Spinal cord (tissue), 10 donors: ENCODE measurements around the gene ARSK. TPM values are rescaled to one million over a fixed set of nuclear protein-coding genes. Genes with fewer than 3 reads are reported as not detected.
A peak's percentile ranks its signal among the peaks of the same experiment; 100 is the strongest.

ENCODE experiments used
- DNase-seq, 6 donors: peaks; one replicate each; pipeline versions ENCODE4 v3.0.0 to v3.0.0-alpha.2; 2013 to 2015; ENCODE audit warnings: low spot score in 6 of 6, low read depth in 4 of 6
- H3K27ac ChIP-seq: one replicate; pipeline ENCODE4 v1.5.1; 2013; ENCODE audit warnings: low read depth, low read length, control low read depth
- H3K27me3 ChIP-seq: one replicate; pipeline ENCODE4 v1.6.1; 2013; ENCODE audit warnings: low read length; ENCODE audit not compliant: control insufficient read depth, insufficient read depth
- H3K36me3 ChIP-seq: one replicate; pipeline ENCODE4 v1.6.1; 2013; ENCODE audit warnings: low read length; ENCODE audit not compliant: control insufficient read depth, insufficient read depth
- H3K4me1 ChIP-seq: one replicate; pipeline ENCODE4 v1.6.1; 2013; ENCODE audit warnings: low read length; ENCODE audit not compliant: control insufficient read depth, insufficient read depth
- H3K4me3 ChIP-seq: one replicate; pipeline ENCODE4 v1.5.1; 2013; ENCODE audit warnings: low read depth, low read length, control low read depth
- H3K9me3 ChIP-seq: one replicate; pipeline ENCODE4 v1.6.1; 2013; ENCODE audit warnings: low read length; ENCODE audit not compliant: control insufficient read depth, insufficient read depth
- WGBS: methylation state at CpG from one replicate; pipeline ENCODE4 v1.1.5; 2013; ENCODE audit warnings: missing lambda C conversion rate; ENCODE audit not compliant: insufficient coverage; 5-methylcytosine and 5-hydroxymethylcytosine counted together
- polyA plus RNA-seq, 2 donors: library from polyadenylated mRNA; unstranded; fragments of 120-200 nt; gene quantifications; one replicate each; pipeline ENCODE4 v1.2.1, GENCODE V29; 2013; ENCODE audit not compliant: insufficient read length in 2 of 2
- total RNA-seq, 2 donors: library from RNA; depleted of rRNA in 1 of 2; stranded (reverse); fragments of 120-200 nt in 1 of 2; fragments of >200 nt in 1 of 2; gene quantifications; one replicate each; pipeline versions ENCODE4 v1.2.3 to v1.2.4, GENCODE V29; 2013 to 2014
- donor health status: healthy.

Gene ARSK
- total and polyA plus RNA-seq, 4 donors, result 8.7 to 11.6 (median 9.4) TPM

DNA sequence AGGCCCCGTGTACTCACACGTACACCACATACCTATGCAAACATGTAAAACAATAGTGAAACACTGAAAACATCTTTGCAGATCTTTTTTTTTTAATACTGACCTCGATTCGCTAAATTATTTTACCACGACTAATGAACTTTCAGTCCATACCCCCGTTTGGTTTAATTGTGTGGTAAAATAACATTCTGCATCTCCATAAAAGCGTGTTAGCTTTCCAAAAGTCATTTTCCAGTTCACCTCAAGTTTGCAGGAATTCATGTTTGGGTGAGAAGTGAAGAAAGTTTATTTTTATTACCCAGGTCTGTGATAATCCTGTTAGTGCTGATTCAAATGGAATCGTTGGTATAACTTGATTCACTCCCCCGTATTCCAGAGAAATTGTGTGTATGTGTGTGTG is 652 bp downstream of the ARSK start:
- peaks cover 4% of the 10 kb centered on the region for H3K4me1 ChIP-seq
- WGBS, result no CpG with 5 or more reads among the region's 9 CpGs
- H3K9me3 ChIP-seq, result no peaks in the 10 kb centered on the region
- peak in 2 of 6 donors; percentile 4 to 9 for DNase-seq
- H3K27me3 ChIP-seq, result no peaks in the 10 kb centered on the region
- H3K27ac ChIP-seq, result peak overlapping the region; percentile 74
- no peaks in the 10 kb centered on the region for H3K36me3 ChIP-seq
- peak overlapping the region; percentile 91 for H3K4me3 ChIP-seq

- no peak overlapping the region for H3K27ac ChIP-seq
- H3K27me3 ChIP-seq, result no peaks in the 10 kb centered on the region
- DNase-seq, result no peak
- no peak overlapping the region for H3K4me3 ChIP-seq
- H3K36me3 ChIP-seq, result no peaks in the 10 kb centered on the region
- H3K9me3 ChIP-seq, result no peaks in the 10 kb centered on the region
- 83% methylated on average over 1 of the region's 2 CpGs for WGBS
- peaks cover 4% of the 10 kb centered on the region for H3K4me1 ChIP-seq
Measured at GRCh38 chr5:95557841-95558240, 2.9 kb downstream of the ARSK start.

DNA sequence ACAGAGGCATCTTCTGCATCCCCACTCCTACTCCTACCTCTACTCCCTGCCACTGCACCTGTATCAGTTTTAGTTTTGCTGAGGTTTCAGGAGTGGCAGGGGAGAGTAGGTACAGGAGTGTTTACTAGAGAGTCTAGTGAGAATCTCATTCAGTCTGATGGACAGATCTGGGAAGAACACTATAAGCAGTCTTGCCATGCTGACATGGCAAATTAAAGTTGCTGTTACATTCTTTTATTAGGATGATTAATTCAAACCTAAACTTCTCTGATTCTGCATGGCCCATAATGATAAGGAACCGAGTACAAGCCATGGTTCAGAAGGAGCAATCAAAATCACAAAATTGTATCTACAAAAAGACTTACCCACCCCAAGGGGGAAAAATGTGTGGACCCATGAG is 7.4 kb downstream of the ARSK start:
- H3K4me1 ChIP-seq, result no peaks in the 10 kb centered on the region
- no peaks in the 10 kb centered on the region for H3K36me3 ChIP-seq
- H3K4me3 ChIP-seq, result no peak overlapping the region
- no peaks in the 10 kb centered on the region for H3K9me3 ChIP-seq
- DNase-seq, result no peak
- no CpG with 5 or more reads among the region's 1 CpG for WGBS
- no peak overlapping the region for H3K27ac ChIP-seq
- H3K27me3 ChIP-seq, result no peaks in the 10 kb centered on the region

- no peaks in the 10 kb centered on the region for H3K4me1 ChIP-seq
- H3K4me3 ChIP-seq, result no peak overlapping the region
- H3K27ac ChIP-seq, result no peak overlapping the region
- H3K9me3 ChIP-seq, result no peaks in the 10 kb centered on the region
- H3K36me3 ChIP-seq, result no peaks in the 10 kb centered on the region
- DNase-seq, result peak in 1 of 6 donors; percentile 5
- 100% methylated on average over 2 of the region's 5 CpGs for WGBS
- no peaks in the 10 kb centered on the region for H3K27me3 ChIP-seq
Measured at GRCh38 chr5:95563367-95563766, 8.5 kb downstream of the ARSK start.

DNA sequence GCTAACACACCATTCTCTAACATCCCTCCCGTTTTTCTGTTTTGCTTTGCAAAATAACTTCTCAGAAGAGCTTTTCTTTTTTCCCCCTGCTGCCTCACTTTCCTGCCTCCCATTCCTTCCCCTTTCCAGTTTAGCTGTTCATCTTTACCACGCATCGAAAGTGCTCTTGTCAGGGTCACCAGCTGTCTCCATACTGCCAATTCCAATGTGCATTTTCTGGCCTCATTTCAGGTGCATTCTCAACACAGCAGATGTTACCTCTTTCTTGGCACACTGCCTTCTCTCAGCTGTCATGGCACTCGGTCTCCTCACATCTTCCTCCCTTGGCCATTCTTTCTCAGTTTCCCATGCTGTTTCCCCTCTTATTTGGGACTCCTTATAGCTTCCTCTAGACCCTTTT is 9.5 kb downstream of the ARSK start:
- no peaks in the 10 kb centered on the region for H3K27me3 ChIP-seq
- DNase-seq, result peak in 2 of 6 donors; percentile 44 to 66
- 44% methylated on average over 4 of the region's 4 CpGs for WGBS
- no peak overlapping the region for H3K27ac ChIP-seq
- H3K4me3 ChIP-seq, result no peak overlapping the region
- no peaks in the 10 kb centered on the region for H3K36me3 ChIP-seq
- H3K9me3 ChIP-seq, result no peaks in the 10 kb centered on the region
- H3K4me1 ChIP-seq, result no peaks in the 10 kb centered on the region

DNA sequence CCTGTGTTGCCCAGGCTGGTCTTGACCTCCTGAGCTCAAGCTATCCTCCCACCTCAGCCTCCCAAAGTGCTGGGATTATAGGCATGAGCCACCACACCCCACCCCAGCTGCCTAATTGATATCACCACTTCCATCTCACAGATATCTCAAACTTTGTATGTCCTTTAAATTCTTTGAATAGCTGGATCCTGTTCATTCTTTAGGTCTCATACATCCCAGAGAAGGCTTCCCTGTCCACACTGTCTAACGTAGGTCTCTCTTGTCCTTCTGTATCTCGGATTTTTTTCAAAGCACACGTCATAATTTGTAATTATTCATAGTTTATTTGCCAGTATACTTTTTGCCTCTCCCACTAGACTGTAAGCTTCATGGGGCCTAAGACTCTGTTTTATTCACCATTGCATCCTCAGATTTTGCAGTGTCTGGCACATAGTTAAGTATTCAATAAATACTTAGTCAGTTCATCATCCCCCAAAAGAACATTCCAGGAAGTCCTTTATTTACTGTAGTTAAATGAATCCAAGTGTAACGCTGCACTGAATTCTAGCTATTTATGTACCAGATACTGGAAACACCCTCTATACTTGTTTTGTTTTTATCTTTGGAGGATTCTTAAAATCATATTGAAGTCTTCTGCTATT is 10.5 kb downstream of the ARSK start:
- H3K36me3 ChIP-seq, result no peaks in the 10 kb centered on the region
- H3K4me3 ChIP-seq, result no peak overlapping the region
- no peaks in the 10 kb centered on the region for H3K9me3 ChIP-seq
- no peaks in the 10 kb centered on the region for H3K27me3 ChIP-seq
- H3K4me1 ChIP-seq, result no peaks in the 10 kb centered on the region
- DNase-seq, result no peak
- no peak overlapping the region for H3K27ac ChIP-seq
- 100% methylated on average over 2 of the region's 4 CpGs for WGBS

DNA sequence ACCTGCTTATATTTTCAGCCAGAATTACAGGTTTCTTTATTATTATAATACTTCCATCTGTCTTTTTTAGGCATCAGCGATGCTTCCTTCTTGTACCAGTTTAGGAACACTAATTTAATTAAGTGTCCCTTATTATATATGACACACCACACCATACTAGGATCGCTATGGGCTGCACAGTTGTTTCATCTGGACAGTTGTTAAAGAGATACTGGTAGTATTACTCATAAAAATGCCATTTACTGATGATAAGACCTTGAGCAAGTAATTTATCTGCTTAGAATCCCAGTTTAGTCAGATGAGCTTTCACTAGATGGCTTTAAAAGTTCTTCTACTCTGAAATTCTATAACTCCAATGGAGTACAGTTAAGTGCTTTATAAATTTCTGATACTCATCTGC is 17.1 kb downstream of the ARSK start:
- H3K4me1 ChIP-seq, result no peaks in the 10 kb centered on the region
- H3K27me3 ChIP-seq, result no peaks in the 10 kb centered on the region
- H3K9me3 ChIP-seq, result peaks cover 1% of the 10 kb centered on the region
- no CpG with 5 or more reads among the region's 2 CpGs for WGBS
- no peak for DNase-seq
- H3K4me3 ChIP-seq, result no peak overlapping the region
- H3K27ac ChIP-seq, result no peak overlapping the region
- H3K36me3 ChIP-seq, result no peaks in the 10 kb centered on the region

DNA sequence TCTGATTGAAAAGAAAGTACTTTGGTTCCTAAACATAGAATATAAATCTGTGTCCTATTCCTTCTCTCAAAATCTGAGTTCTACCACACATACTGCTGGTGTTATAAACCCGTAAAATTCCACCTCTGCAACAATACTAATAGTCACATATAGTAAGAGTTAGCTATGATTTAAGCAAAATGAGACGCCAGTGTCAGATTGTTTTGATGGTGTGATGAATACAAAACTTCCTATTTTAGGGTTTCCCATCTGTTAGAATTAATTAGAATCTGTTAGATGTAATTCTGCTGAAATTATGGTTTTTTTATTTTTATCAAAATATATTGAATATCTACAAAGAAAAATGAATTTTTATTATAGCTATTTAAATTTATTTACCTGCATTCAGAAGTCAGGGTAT is 26.7 kb downstream of the ARSK start:
- H3K27me3 ChIP-seq, result no peaks in the 10 kb centered on the region
- H3K9me3 ChIP-seq, result no peaks in the 10 kb centered on the region
- WGBS, result no CpG with 5 or more reads among the region's 2 CpGs
- no peak overlapping the region for H3K4me3 ChIP-seq
- no peak overlapping the region for H3K27ac ChIP-seq
- H3K4me1 ChIP-seq, result no peaks in the 10 kb centered on the region
- peak in 1 of 6 donors; percentile 50 for DNase-seq
- no peaks in the 10 kb centered on the region for H3K36me3 ChIP-seq

DNA sequence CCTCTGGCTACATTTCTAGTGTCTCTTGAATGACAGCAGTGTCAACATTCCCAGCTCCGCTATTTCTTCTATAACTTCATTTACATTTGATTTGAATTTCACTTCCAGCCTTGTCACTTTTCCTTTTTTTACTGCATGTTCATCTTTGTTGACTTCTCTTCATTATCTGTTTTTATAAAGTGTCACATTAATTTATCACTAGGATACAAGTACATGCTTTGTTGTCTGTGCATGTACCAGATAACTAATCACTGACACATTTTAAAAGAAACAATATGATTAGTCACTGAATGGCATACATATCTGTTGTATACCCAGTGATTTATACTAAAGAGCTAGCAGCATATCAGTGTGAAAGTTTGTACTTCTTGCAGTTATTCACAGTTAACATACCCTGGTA is 29.1 kb downstream of the ARSK start:
- Histone ChIP-seq H3K4me3 (no peak overlapping the region), H3K36me3 (no peaks in the 10 kb centered on the region), H3K27me3 (no peaks in the 10 kb centered on the region), H3K9me3 (no peaks in the 10 kb centered on the region), H3K4me1 (no peaks in the 10 kb centered on the region), H3K27ac (no peak overlapping the region)
- peak in 1 of 6 donors; percentile 33 for DNase-seq
- WGBS, result 71% methylated on average over 1 of the region's 1 CpG

DNA sequence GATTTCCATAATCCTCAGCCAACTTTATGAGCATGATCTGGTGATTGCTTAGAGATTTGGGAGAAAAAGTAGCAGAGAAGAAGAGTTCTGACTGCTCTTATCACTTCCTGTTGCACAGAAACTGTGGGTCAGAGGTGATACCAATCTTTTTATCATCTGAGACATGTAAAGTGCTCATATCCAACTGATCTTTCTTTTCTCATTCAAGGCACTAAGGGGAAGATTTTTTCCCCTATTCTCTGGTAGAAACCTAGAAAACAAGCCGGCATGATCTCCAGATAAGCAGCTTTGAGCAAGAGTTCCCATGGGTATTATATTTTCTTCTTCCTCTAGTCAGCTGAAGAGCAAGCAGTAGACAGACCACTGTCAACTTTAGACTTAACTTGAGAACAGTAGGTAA is 36.0 kb downstream of the ARSK start:
- no CpG with 5 or more reads among the region's 1 CpG for WGBS
- Histone ChIP-seq H3K4me3 (no peak overlapping the region), H3K9me3 (no peaks in the 10 kb centered on the region), H3K27me3 (no peaks in the 10 kb centered on the region), H3K27ac (no peak overlapping the region), H3K4me1 (no peaks in the 10 kb centered on the region), H3K36me3 (no peaks in the 10 kb centered on the region)
- no peak for DNase-seq
